Measurements from ENCODE around the gene TMEM248. TPM values are rescaled to one million over a fixed set of nuclear protein-coding genes. Genes with fewer than 3 reads are reported as not detected.
A peak's percentile ranks its signal among the peaks of the same experiment; 100 is the strongest.
"Not testable (repeated sequence)": the region's sequence is repeated elsewhere in the genome, so short reads cannot be mapped to it uniquely, and the experiment has no call there.

The TMEM248 gene
- total RNA-seq (54.5 TPM), polyA plus RNA-seq (ENCODE audit: insufficient read depth in 1 of 8, insufficient read length in 8 of 8, low replicate concordance in 1 of 8) (10 to 100 TPM; 51.5 to 64.7 (median 54.1) TPM)
- long read RNA-seq, donor 1, full-length matches to known transcripts = 6 of 11 reads
- long read RNA-seq, donor 1, partial matches to known transcripts = 5 of 11 reads
- long read RNA-seq, donor 1, other reads (novel, unspliced or antisense) = 0 of 11 reads
- long read RNA-seq, donor 2 = 0 reads
- long read RNA-seq, donor 3, full-length matches to known transcripts = 24 of 60 reads
- long read RNA-seq, donor 3, partial matches to known transcripts = 36 of 60 reads
- long read RNA-seq, donor 3, other reads (novel, unspliced or antisense) = 0 of 60 reads
- long read RNA-seq, donor 4, full-length matches to known transcripts = 7 of 190 reads
- long read RNA-seq, donor 4, partial matches to known transcripts = 106 of 190 reads
- long read RNA-seq, donor 4, other reads (novel, unspliced or antisense) = 77 of 190 reads
- long read RNA-seq, donor 5, full-length matches to known transcripts = 45 of 83 reads
- long read RNA-seq, donor 5, partial matches to known transcripts = 38 of 83 reads
- long read RNA-seq, donor 5, other reads (novel, unspliced or antisense) = 0 of 83 reads
- long read RNA-seq, donor 6, full-length matches to known transcripts = 21 of 43 reads
- long read RNA-seq, donor 6, partial matches to known transcripts = 22 of 43 reads
- long read RNA-seq, donor 6, other reads (novel, unspliced or antisense) = 0 of 43 reads
- long read RNA-seq, donor 7, full-length matches to known transcripts = 16 of 43 reads
- long read RNA-seq, donor 7, partial matches to known transcripts = 27 of 43 reads
- long read RNA-seq, donor 7, other reads (novel, unspliced or antisense) = 0 of 43 reads
- long read RNA-seq, donor 8, full-length matches to known transcripts = 14 of 19 reads
- long read RNA-seq, donor 8, partial matches to known transcripts = 5 of 19 reads
- long read RNA-seq, donor 8, other reads (novel, unspliced or antisense) = 0 of 19 reads
- long read RNA-seq, donor 9, full-length matches to known transcripts = 5 of 16 reads
- long read RNA-seq, donor 9, partial matches to known transcripts = 11 of 16 reads
- long read RNA-seq, donor 9, other reads (novel, unspliced or antisense) = 0 of 16 reads
- long read RNA-seq, donor 10, full-length matches to known transcripts = 21 of 40 reads
- long read RNA-seq, donor 10, partial matches to known transcripts = 19 of 40 reads
- long read RNA-seq, donor 10, other reads (novel, unspliced or antisense) = 0 of 40 reads
- long read RNA-seq, donor 11, full-length matches to known transcripts = 14 of 33 reads
- long read RNA-seq, donor 11, partial matches to known transcripts = 19 of 33 reads
- long read RNA-seq, donor 11, other reads (novel, unspliced or antisense) = 0 of 33 reads

- Histone ChIP-seq H3K27me3 (ENCODE audit: control insufficient read depth, insufficient read depth, low read length) (no peaks in the 10 kb centered on the region), H3K4me3 (ENCODE audit: low read length) (peak within 1 kb of the TSS; percentile 60), H3K27ac (ENCODE audit: low read length) (peak within 1 kb of the TSS; percentile 73)
Measured at GRCh38 chr7:66920769-66921395, at the start of gene TMEM248. Gene TMEM248, plus strand, starts transcription at chr7:66921225. Its CDS starts 20,641 bp downstream, at chr7:66941866.

GRCh38 chr7:66873476-66873875 lies 47.5 kb upstream of the TMEM248 start:
- H3K9me3 ChIP-seq (replicated peaks; ENCODE audit: control insufficient read depth, low read depth, low read length) = no peaks in the 10 kb centered on the region
- no peak overlapping the region for H3K27ac ChIP-seq (ENCODE audit: low read length)
- H3K27me3 ChIP-seq (ENCODE audit: control insufficient read depth, insufficient read depth, low read length) = no peaks in the 10 kb centered on the region
- H3K36me3 ChIP-seq (ENCODE audit: control insufficient read depth, insufficient read depth, low read length) = no peaks in the 10 kb centered on the region
- H3K4me3 ChIP-seq (ENCODE audit: low read length) = no peak overlapping the region
- DNase-seq = no peak
- no peaks in the 10 kb centered on the region for H3K4me1 ChIP-seq (ENCODE audit: control insufficient read depth, insufficient read depth, low read length)
- WGBS (ENCODE audit: insufficient coverage) = no CpG with 5 or more reads among the region's 3 CpGs

More at GRCh38 chr7:66920769-66921395, at the start of gene TMEM248:
- H3K36me3 ChIP-seq (ENCODE audit: control insufficient read depth, insufficient read depth, low read length) = peaks cover 13% of the 10 kb centered on the region
- H3K9me3 ChIP-seq (replicated peaks; ENCODE audit: control insufficient read depth, low read depth, low read length) = no peaks in the 10 kb centered on the region
- WGBS (ENCODE audit: insufficient coverage) = under 1% methylated on average over 61 of the region's 67 CpGs
- peaks cover 19% of the 10 kb centered on the region for H3K4me1 ChIP-seq (ENCODE audit: control insufficient read depth, insufficient read depth, low read length)
- DNase-seq = peak; percentile 96

GRCh38 chr7:66877577-66878300 lies 43.3 kb upstream of the TMEM248 start:
- Histone ChIP-seq H3K36me3 (ENCODE audit: control insufficient read depth, insufficient read depth, low read length) (no peaks in the 10 kb centered on the region), H3K4me3 (ENCODE audit: low read length) (no peak overlapping the region), H3K27ac (ENCODE audit: low read length) (no peak overlapping the region), H3K27me3 (ENCODE audit: control insufficient read depth, insufficient read depth, low read length) (no peaks in the 10 kb centered on the region), H3K4me1 (ENCODE audit: control insufficient read depth, insufficient read depth, low read length) (no peaks in the 10 kb centered on the region), H3K9me3 (replicated peaks; ENCODE audit: control insufficient read depth, low read depth, low read length) (no peaks in the 10 kb centered on the region)
- WGBS (ENCODE audit: insufficient coverage) = 100% methylated on average over 1 of the region's 1 CpG
- DNase-seq = no peak

- not testable (repeated sequence) for H3K36me3 ChIP-seq (ENCODE audit: control insufficient read depth, insufficient read depth, low read length); H3K27me3 ChIP-seq (ENCODE audit: control insufficient read depth, insufficient read depth, low read length); H3K27ac ChIP-seq (ENCODE audit: low read length); H3K9me3 ChIP-seq (replicated peaks; ENCODE audit: control insufficient read depth, low read depth, low read length); H3K4me1 ChIP-seq (ENCODE audit: control insufficient read depth, insufficient read depth, low read length); DNase-seq; H3K4me3 ChIP-seq (ENCODE audit: low read length)
- WGBS (ENCODE audit: insufficient coverage) = 88% methylated on average over 6 of the region's 7 CpGs
Measured at GRCh38 chr7:66878301-66878685, 42.7 kb upstream of the TMEM248 start.

- H3K27ac ChIP-seq (ENCODE audit: low read length) = no peak overlapping the region
- WGBS (ENCODE audit: insufficient coverage) = 56% methylated on average over 4 of the region's 5 CpGs
- H3K4me1 ChIP-seq (ENCODE audit: control insufficient read depth, insufficient read depth, low read length) = no peaks in the 10 kb centered on the region
- H3K4me3 ChIP-seq (ENCODE audit: low read length) = no peak overlapping the region
- no peaks in the 10 kb centered on the region for H3K27me3 ChIP-seq (ENCODE audit: control insufficient read depth, insufficient read depth, low read length)
- no peak for DNase-seq
- no peaks in the 10 kb centered on the region for H3K9me3 ChIP-seq (replicated peaks; ENCODE audit: control insufficient read depth, low read depth, low read length)
- H3K36me3 ChIP-seq (ENCODE audit: control insufficient read depth, insufficient read depth, low read length) = peaks cover 7% of the 10 kb centered on the region
Measured at GRCh38 chr7:66880053-66880452, 41.0 kb upstream of the TMEM248 start.

GRCh38 chr7:66880577-66880976 lies 40.4 kb upstream of the TMEM248 start:
- H3K27ac ChIP-seq (ENCODE audit: low read length); H3K4me1 ChIP-seq (ENCODE audit: control insufficient read depth, insufficient read depth, low read length); DNase-seq; H3K9me3 ChIP-seq (replicated peaks; ENCODE audit: control insufficient read depth, low read depth, low read length); H3K4me3 ChIP-seq (ENCODE audit: low read length); H3K27me3 ChIP-seq (ENCODE audit: control insufficient read depth, insufficient read depth, low read length); H3K36me3 ChIP-seq (ENCODE audit: control insufficient read depth, insufficient read depth, low read length): not testable (repeated sequence)
- 60% methylated on average over 1 of the region's 6 CpGs for WGBS (ENCODE audit: insufficient coverage)

GRCh38 chr7:66883716-66884115 lies 37.3 kb upstream of the TMEM248 start:
- Histone ChIP-seq H3K27me3 (ENCODE audit: control insufficient read depth, insufficient read depth, low read length) (no peaks in the 10 kb centered on the region), H3K4me1 (ENCODE audit: control insufficient read depth, insufficient read depth, low read length) (no peaks in the 10 kb centered on the region), H3K27ac (ENCODE audit: low read length) (no peak overlapping the region), H3K36me3 (ENCODE audit: control insufficient read depth, insufficient read depth, low read length) (peaks cover 10% of the 10 kb centered on the region), H3K9me3 (replicated peaks; ENCODE audit: control insufficient read depth, low read depth, low read length) (no peaks in the 10 kb centered on the region), H3K4me3 (ENCODE audit: low read length) (no peak overlapping the region)
- no CpG with 5 or more reads among the region's 7 CpGs for WGBS (ENCODE audit: insufficient coverage)
- no peak for DNase-seq

- H3K27me3 ChIP-seq (ENCODE audit: control insufficient read depth, insufficient read depth, low read length); H3K4me1 ChIP-seq (ENCODE audit: control insufficient read depth, insufficient read depth, low read length); H3K36me3 ChIP-seq (ENCODE audit: control insufficient read depth, insufficient read depth, low read length); H3K27ac ChIP-seq (ENCODE audit: low read length); H3K9me3 ChIP-seq (replicated peaks; ENCODE audit: control insufficient read depth, low read depth, low read length); H3K4me3 ChIP-seq (ENCODE audit: low read length); DNase-seq: not testable (repeated sequence)
Measured at GRCh38 chr7:66884556-66884955, 36.5 kb upstream of the TMEM248 start.

- Histone ChIP-seq H3K36me3 (ENCODE audit: control insufficient read depth, insufficient read depth, low read length) (peaks cover 10% of the 10 kb centered on the region), H3K4me1 (ENCODE audit: control insufficient read depth, insufficient read depth, low read length) (no peaks in the 10 kb centered on the region), H3K27ac (ENCODE audit: low read length) (no peak overlapping the region), H3K9me3 (replicated peaks; ENCODE audit: control insufficient read depth, low read depth, low read length) (no peaks in the 10 kb centered on the region), H3K27me3 (ENCODE audit: control insufficient read depth, insufficient read depth, low read length) (no peaks in the 10 kb centered on the region), H3K4me3 (ENCODE audit: low read length) (no peak overlapping the region)
- 95% methylated on average over 3 of the region's 4 CpGs for WGBS (ENCODE audit: insufficient coverage)
- no peak for DNase-seq
Measured at GRCh38 chr7:66886152-66886551, 34.9 kb upstream of the TMEM248 start.

Measured in muscle of leg (tissue), 16 donors.